Parathyroid adenoma (tissue), 2 donors: ENCODE results near the gene GDF10.

ENCODE experiments used
- H2AFZ ChIP-seq: fragments of 300-600 bp; sonication (generic); one replicate; pipeline ENCODE4 v1.7.0; 2017; ENCODE audit warnings: antibody characterized with exemption, mild to moderate bottlenecking
- H3K27ac ChIP-seq: fragments of 300-600 bp; sonication (generic); one replicate; pipeline ENCODE4 v1.7.0; 2017
- H3K27me3 ChIP-seq: fragments of 300-600 bp; sonication (generic); one replicate; pipeline ENCODE4 v1.7.0; 2017; ENCODE audit warnings: low read length; ENCODE audit not compliant: control insufficient read depth, insufficient read depth
- H3K36me3 ChIP-seq: fragments of 300-600 bp; sonication (generic); one replicate; pipeline ENCODE4 v1.7.0; 2017; ENCODE audit warnings: low read length; ENCODE audit not compliant: control insufficient read depth, insufficient read depth
- H3K4me1 ChIP-seq: fragments of 300-600 bp; sonication (generic); one replicate; pipeline ENCODE4 v1.7.0; 2017; ENCODE audit warnings: control low read depth
- H3K4me2 ChIP-seq: fragments of 300-600 bp; sonication (generic); one replicate; pipeline ENCODE4 v1.7.0; 2017; ENCODE audit warnings: low read length
- H3K4me3 ChIP-seq: fragments of 300-600 bp; sonication (generic); one replicate; pipeline ENCODE4 v1.7.0; 2017; ENCODE audit warnings: low read depth, low read length
- H3K79me2 ChIP-seq: fragments of 300-600 bp; sonication (generic); one replicate; pipeline ENCODE4 v1.7.0; 2017; ENCODE audit warnings: control low read depth
- H3K9ac ChIP-seq: fragments of 300-600 bp; sonication (generic); one replicate; pipeline ENCODE4 v1.7.0; 2017; ENCODE audit warnings: mild to moderate bottlenecking
- H3K9me3 ChIP-seq: fragments of 300-600 bp; sonication (generic); one replicate; pipeline ENCODE4 v1.7.0; 2017; ENCODE audit warnings: low read length; ENCODE audit not compliant: control insufficient read depth
- CTCF ChIP-seq: fragments of 300-600 bp; sonication (generic); IDR thresholded peaks from one replicate; pipeline ENCODE4 v1.7.0; 2017; ENCODE audit warnings: antibody characterized with exemption, mild to moderate bottlenecking
- donor health status: primary hyperparathyroidism.

GDF10 gene

GRCh38 chr10:47257396-47258120, 42.4 kb upstream of the GDF10 start:
- no peak overlapping the region for H3K4me3 ChIP-seq
- no peaks in the 10 kb centered on the region for H3K79me2 ChIP-seq
- no peak for TF ChIP-seq CTCF
- H3K36me3 ChIP-seq, result no peaks in the 10 kb centered on the region
- no peaks in the 10 kb centered on the region for H3K4me1 ChIP-seq
- no peak overlapping the region for H3K27ac ChIP-seq
- no peaks in the 10 kb centered on the region for H3K27me3 ChIP-seq
- H3K9me3 ChIP-seq, result no peaks in the 10 kb centered on the region
- H3K9ac ChIP-seq, result no peak overlapping the region
- H2AFZ ChIP-seq, result no peak overlapping the region
- no peak overlapping the region for H3K4me2 ChIP-seq

GRCh38 chr10:47258921-47259320, 41.1 kb upstream of the GDF10 start:
- no peaks in the 10 kb centered on the region for H3K79me2 ChIP-seq
- no peaks in the 10 kb centered on the region for H3K36me3 ChIP-seq

GRCh38 chr10:47259466-47259865, 40.5 kb upstream of the GDF10 start:
- H3K27ac ChIP-seq, result no peak overlapping the region
- no peak overlapping the region for H2AFZ ChIP-seq
- H3K79me2 ChIP-seq, result no peaks in the 10 kb centered on the region
- no peaks in the 10 kb centered on the region for H3K36me3 ChIP-seq
- no peak overlapping the region for H3K4me3 ChIP-seq
- H3K4me1 ChIP-seq, result no peaks in the 10 kb centered on the region
- H3K9ac ChIP-seq, result no peak overlapping the region
- H3K9me3 ChIP-seq, result no peaks in the 10 kb centered on the region
- TF ChIP-seq CTCF, result no peak
- no peaks in the 10 kb centered on the region for H3K27me3 ChIP-seq
- no peak overlapping the region for H3K4me2 ChIP-seq

More at GRCh38 chr10:47258921-47259320, 41.1 kb upstream of the GDF10 start:
- Histone ChIP-seq H3K9me3 (no peaks in the 10 kb centered on the region), H3K27ac (no peak overlapping the region), H3K4me1 (no peaks in the 10 kb centered on the region), H3K27me3 (no peaks in the 10 kb centered on the region), H3K4me3 (no peak overlapping the region), H3K4me2 (no peak overlapping the region), H2AFZ (no peak overlapping the region), H3K9ac (no peak overlapping the region)
- TF ChIP-seq CTCF, result no peak

GRCh38 chr10:47260505-47261111, 39.4 kb upstream of the GDF10 start:
- TF ChIP-seq CTCF, result no peak
- Histone ChIP-seq H3K79me2 (no peaks in the 10 kb centered on the region), H2AFZ (no peak overlapping the region), H3K27ac (no peak overlapping the region), H3K4me1 (no peaks in the 10 kb centered on the region), H3K27me3 (no peaks in the 10 kb centered on the region), H3K4me2 (no peak overlapping the region), H3K4me3 (no peak overlapping the region), H3K36me3 (no peaks in the 10 kb centered on the region), H3K9ac (no peak overlapping the region), H3K9me3 (no peaks in the 10 kb centered on the region)

GRCh38 chr10:47261121-47261520, 38.9 kb upstream of the GDF10 start:
- H3K9me3 ChIP-seq, result no peaks in the 10 kb centered on the region
- no peak overlapping the region for H3K4me2 ChIP-seq
- H3K36me3 ChIP-seq, result no peaks in the 10 kb centered on the region
- H3K9ac ChIP-seq, result no peak overlapping the region
- no peaks in the 10 kb centered on the region for H3K4me1 ChIP-seq
- no peaks in the 10 kb centered on the region for H3K79me2 ChIP-seq
- H3K4me3 ChIP-seq, result no peak overlapping the region
- no peak overlapping the region for H2AFZ ChIP-seq
- no peak overlapping the region for H3K27ac ChIP-seq
- no peak for TF ChIP-seq CTCF
- H3K27me3 ChIP-seq, result no peaks in the 10 kb centered on the region
